Ammon's horn (tissue), 1 donor: ENCODE results near the gene EDRF1.

ENCODE experiments used
- DNase-seq: peaks from one replicate; pipeline ENCODE4 v3.0.0-alpha.2; 2016; ENCODE audit warnings: low spot score

EDRF1 gene

GRCh38 chr10:125788156-125789034 is 68.9 kb downstream of the EDRF1 start:
- no peak for DNase-seq

- no peak for DNase-seq
These were observed 73.1 kb downstream of the EDRF1 start for GRCh38 chr10:125792342-125793300.

GRCh38 chr10:125795128-125795527 is 75.6 kb downstream of the EDRF1 start:
- DNase-seq: peak; percentile 95

- DNase-seq: no peak
These were observed 76.2 kb downstream of the EDRF1 start for GRCh38 chr10:125795637-125796190.

GRCh38 chr10:125797424-125797823 is 77.9 kb downstream of the EDRF1 start:
- no peak for DNase-seq

- DNase-seq: no peak
These were observed 78.6 kb downstream of the EDRF1 start for GRCh38 chr10:125797994-125798662.

GRCh38 chr10:125799451-125800182 is 80.1 kb downstream of the EDRF1 start:
- DNase-seq: no peak

- no peak for DNase-seq
These were observed 82.1 kb downstream of the EDRF1 start for GRCh38 chr10:125801574-125801973.

GRCh38 chr10:125802131-125802530 is 82.6 kb downstream of the EDRF1 start:
- DNase-seq: no peak

- DNase-seq: no peak
These were observed 83.2 kb downstream of the EDRF1 start for GRCh38 chr10:125802739-125803138.

GRCh38 chr10:125808047-125808446 is 88.5 kb downstream of the EDRF1 start:
- no peak for DNase-seq

- no peak for DNase-seq
These were observed 91.7 kb downstream of the EDRF1 start for GRCh38 chr10:125811251-125811650.

GRCh38 chr10:125812128-125812750 is 92.7 kb downstream of the EDRF1 start:
- DNase-seq: no peak
